BLaER1 (cell line): ENCODE data around the gene APBA2.

ENCODE experiments used
- H3K27ac ChIP-seq: shearing (Covaris generic); formaldehyde crosslinking; 2 replicates; pipeline ENCODE4 v1.8.1; 2022
- H3K27me3 ChIP-seq: shearing (Covaris generic); formaldehyde crosslinking; 2 replicates; pipeline ENCODE4 v1.8.1; 2022
- H3K36me3 ChIP-seq: shearing (Covaris generic); formaldehyde crosslinking; 2 replicates; pipeline ENCODE4 v1.8.1; 2022
- H3K4me1 ChIP-seq: shearing (Covaris generic); formaldehyde crosslinking; 2 replicates; pipeline ENCODE4 v1.8.1; 2022
- H3K4me2 ChIP-seq: shearing (Covaris generic); formaldehyde crosslinking; 2 replicates; pipeline ENCODE4 v1.8.1; 2022
- H3K4me3 ChIP-seq: shearing (Covaris generic); formaldehyde crosslinking; 2 replicates; pipeline ENCODE4 v1.8.1; 2022
- H3K9ac ChIP-seq: shearing (Covaris generic); formaldehyde crosslinking; 2 replicates; pipeline ENCODE4 v1.8.1; 2022
- H3K9me3 ChIP-seq: shearing (Covaris generic); formaldehyde crosslinking; 2 replicates; pipeline ENCODE4 v1.8.1; 2022
- H4K20me1 ChIP-seq: shearing (Covaris generic); formaldehyde crosslinking; 2 replicates; pipeline ENCODE4 v1.8.1; 2022
- Cebpa-rat ChIP-seq: shearing (Covaris generic); IDR thresholded peaks from 2 replicates; pipeline ENCODE4 v1.8.1; 2022

APBA2 gene

GRCh38 chr15:29081781-29082180 lies 196.0 kb downstream of the APBA2 start:
- Histone ChIP-seq H3K4me2 (no peak overlapping the region), H3K9me3 (no peaks in the 10 kb centered on the region), H3K4me3 (no peak overlapping the region), H3K27me3 (no peaks in the 10 kb centered on the region), H3K36me3 (peaks cover 8% of the 10 kb centered on the region; the same call in 1 of the 2 replicates), H3K9ac (no peak overlapping the region), H3K4me1 (no peaks in the 10 kb centered on the region), H3K27ac (no peak overlapping the region), H4K20me1 (no peaks in the 10 kb centered on the region)
- TF ChIP-seq Cebpa-rat, result no peak

GRCh38 chr15:29083161-29083560 lies 197.4 kb downstream of the APBA2 start:
- Histone ChIP-seq H3K9ac (no peak overlapping the region), H3K4me2 (no peak overlapping the region), H3K27me3 (no peaks in the 10 kb centered on the region), H4K20me1 (no peaks in the 10 kb centered on the region), H3K9me3 (no peaks in the 10 kb centered on the region), H3K36me3 (peaks cover 8% of the 10 kb centered on the region; the same call in 1 of the 2 replicates), H3K27ac (no peak overlapping the region), H3K4me1 (no peaks in the 10 kb centered on the region), H3K4me3 (no peak overlapping the region)
- TF ChIP-seq Cebpa-rat, result no peak

GRCh38 chr15:29083858-29084257 lies 198.1 kb downstream of the APBA2 start:
- Histone ChIP-seq H3K9me3 (no peaks in the 10 kb centered on the region), H3K36me3 (peaks cover 8% of the 10 kb centered on the region; the same call in 1 of the 2 replicates), H3K9ac (no peak overlapping the region), H4K20me1 (no peaks in the 10 kb centered on the region), H3K4me1 (peaks cover under 1% of the 10 kb centered on the region; the same call in 1 of the 2 replicates), H3K4me3 (no peak overlapping the region), H3K27me3 (no peaks in the 10 kb centered on the region), H3K4me2 (no peak overlapping the region), H3K27ac (no peak overlapping the region)
- no peak for TF ChIP-seq Cebpa-rat

- no peaks in the 10 kb centered on the region for H3K9me3 ChIP-seq
- H3K9ac ChIP-seq, result no peak overlapping the region
- no peak overlapping the region for H3K4me2 ChIP-seq
- no peak overlapping the region for H3K27ac ChIP-seq
- H3K4me3 ChIP-seq, result no peak overlapping the region
- no peak for TF ChIP-seq Cebpa-rat
- H3K27me3 ChIP-seq, result no peaks in the 10 kb centered on the region
- no peaks in the 10 kb centered on the region for H4K20me1 ChIP-seq
- peaks cover 16% of the 10 kb centered on the region for H3K4me1 ChIP-seq
- no peaks in the 10 kb centered on the region for H3K36me3 ChIP-seq
Observed at GRCh38 chr15:29086001-29086400, 200.2 kb downstream of the APBA2 start.

DNA sequence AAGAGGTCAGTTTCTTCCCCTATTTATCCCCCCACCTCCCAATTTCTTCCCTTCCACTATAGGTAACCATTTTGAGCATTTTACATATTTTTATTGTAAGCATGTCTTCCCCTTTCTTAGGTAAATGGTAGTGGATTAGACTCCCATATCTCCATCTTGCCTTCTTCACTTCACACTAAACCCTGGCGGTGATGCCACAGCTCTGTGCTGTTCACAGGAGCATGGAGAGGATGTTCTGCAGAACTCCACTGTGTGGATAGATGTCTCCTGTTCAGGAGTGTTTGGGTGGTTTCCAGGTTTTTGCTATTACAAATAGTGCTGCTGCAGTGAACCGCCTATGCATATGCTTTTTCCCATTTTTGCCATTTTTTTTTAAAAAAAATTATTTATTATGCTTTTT lies 201.1 kb downstream of the APBA2 start:
- H4K20me1 ChIP-seq, result no peaks in the 10 kb centered on the region

DNA sequence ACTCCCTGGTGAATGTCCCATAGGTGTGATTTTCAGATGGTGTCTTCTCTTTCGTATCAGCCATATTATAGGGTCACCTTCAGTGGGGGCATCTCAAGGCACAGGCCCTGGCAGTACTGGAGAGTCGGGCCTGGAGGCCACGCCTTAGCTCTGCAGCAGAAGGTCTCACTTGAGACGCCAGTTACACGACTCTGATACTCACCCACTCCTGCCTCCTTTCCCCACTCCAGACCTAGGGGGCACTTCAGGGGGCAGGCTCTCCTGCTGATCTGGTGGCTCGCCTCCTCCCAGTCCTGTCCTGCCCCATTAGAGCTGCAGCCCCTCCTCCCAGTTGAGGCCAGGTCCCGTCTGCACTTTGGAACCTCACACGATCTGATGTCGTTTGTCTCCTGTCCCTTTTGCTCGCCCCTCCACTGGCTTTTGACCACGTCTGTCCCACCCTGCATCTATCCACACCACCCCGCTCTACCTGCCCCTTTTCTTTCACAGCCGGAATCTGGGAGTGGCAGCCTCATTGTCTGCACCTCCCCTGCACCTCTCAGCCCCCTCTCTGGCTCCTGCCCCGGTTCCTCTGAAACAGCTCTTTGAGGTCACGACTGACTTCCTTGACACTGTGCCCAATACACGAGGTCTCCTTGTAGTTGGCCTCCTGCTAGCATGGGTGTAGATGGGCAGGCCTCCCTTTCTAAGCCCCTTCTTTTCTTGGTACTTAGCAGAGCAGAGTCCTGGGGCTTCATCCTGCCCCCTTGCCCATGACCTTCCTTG lies 201.9 kb downstream of the APBA2 start:
- no peak overlapping the region for H3K4me3 ChIP-seq
- H3K9ac ChIP-seq, result no peak overlapping the region
- H3K4me1 ChIP-seq, result peaks cover 16% of the 10 kb centered on the region
- no peaks in the 10 kb centered on the region for H3K27me3 ChIP-seq
- H3K27ac ChIP-seq, result no peak overlapping the region
- no peaks in the 10 kb centered on the region for H4K20me1 ChIP-seq
- H3K4me2 ChIP-seq, result no peak overlapping the region
- no peak for TF ChIP-seq Cebpa-rat
- no peaks in the 10 kb centered on the region for H3K9me3 ChIP-seq
- 0 out of 2 replicates have a peak, but pooled peaks cover 5% of the 10 kb centered on the region for H3K36me3 ChIP-seq

More for the DNA sequence above, 201.1 kb downstream of the APBA2 start:
- TF ChIP-seq Cebpa-rat, result no peak
- Histone ChIP-seq H3K9ac (no peak overlapping the region), H3K4me2 (no peak overlapping the region), H3K27ac (no peak overlapping the region), H3K36me3 (no peaks in the 10 kb centered on the region), H3K27me3 (no peaks in the 10 kb centered on the region), H3K4me1 (peaks cover 16% of the 10 kb centered on the region), H3K9me3 (no peaks in the 10 kb centered on the region), H3K4me3 (no peak overlapping the region)

DNA sequence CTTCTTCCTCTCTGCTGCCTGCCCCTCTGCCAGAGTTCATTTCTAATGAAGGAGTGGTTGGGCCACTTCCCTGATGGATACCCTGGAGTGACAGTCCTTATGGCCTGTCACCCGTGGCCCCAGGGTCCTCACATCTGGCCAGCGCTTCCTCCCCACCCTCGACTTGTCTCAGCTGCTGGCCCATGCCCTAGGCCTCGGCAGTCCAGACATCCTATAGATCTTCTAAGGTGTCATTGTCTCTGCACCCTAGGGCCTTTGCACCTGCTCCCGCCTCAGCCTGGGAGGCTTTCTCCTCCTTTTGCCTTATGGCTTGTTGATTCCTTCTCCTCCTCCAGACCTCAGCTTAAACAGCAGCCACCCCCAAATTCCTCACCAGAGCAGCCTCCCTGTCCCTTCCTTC lies 202.9 kb downstream of the APBA2 start:
- Histone ChIP-seq H3K36me3 (peaks cover 10% of the 10 kb centered on the region; the same call in 1 of the 2 replicates), H3K9me3 (no peaks in the 10 kb centered on the region), H4K20me1 (no peaks in the 10 kb centered on the region), H3K4me3 (no peak overlapping the region), H3K4me1 (peaks cover 17% of the 10 kb centered on the region), H3K4me2 (no peak overlapping the region), H3K27me3 (no peaks in the 10 kb centered on the region), H3K27ac (no peak overlapping the region), H3K9ac (no peak overlapping the region)
- no peak for TF ChIP-seq Cebpa-rat

- H3K27ac ChIP-seq, result peak overlapping the region; percentile 41; the same call in 1 of the 2 replicates
- no peak overlapping the region for H3K4me3 ChIP-seq
- H4K20me1 ChIP-seq, result no peaks in the 10 kb centered on the region
- H3K9me3 ChIP-seq, result no peaks in the 10 kb centered on the region
- peaks cover 28% of the 10 kb centered on the region for H3K4me1 ChIP-seq
- no peak for TF ChIP-seq Cebpa-rat
- peaks cover 10% of the 10 kb centered on the region; the same call in 1 of the 2 replicates for H3K36me3 ChIP-seq
- no peak overlapping the region for H3K9ac ChIP-seq
- no peaks in the 10 kb centered on the region for H3K27me3 ChIP-seq
- H3K4me2 ChIP-seq, result peak overlapping the region; percentile 48
Observed at GRCh38 chr15:29089731-29090616, 204.2 kb downstream of the APBA2 start.

DNA sequence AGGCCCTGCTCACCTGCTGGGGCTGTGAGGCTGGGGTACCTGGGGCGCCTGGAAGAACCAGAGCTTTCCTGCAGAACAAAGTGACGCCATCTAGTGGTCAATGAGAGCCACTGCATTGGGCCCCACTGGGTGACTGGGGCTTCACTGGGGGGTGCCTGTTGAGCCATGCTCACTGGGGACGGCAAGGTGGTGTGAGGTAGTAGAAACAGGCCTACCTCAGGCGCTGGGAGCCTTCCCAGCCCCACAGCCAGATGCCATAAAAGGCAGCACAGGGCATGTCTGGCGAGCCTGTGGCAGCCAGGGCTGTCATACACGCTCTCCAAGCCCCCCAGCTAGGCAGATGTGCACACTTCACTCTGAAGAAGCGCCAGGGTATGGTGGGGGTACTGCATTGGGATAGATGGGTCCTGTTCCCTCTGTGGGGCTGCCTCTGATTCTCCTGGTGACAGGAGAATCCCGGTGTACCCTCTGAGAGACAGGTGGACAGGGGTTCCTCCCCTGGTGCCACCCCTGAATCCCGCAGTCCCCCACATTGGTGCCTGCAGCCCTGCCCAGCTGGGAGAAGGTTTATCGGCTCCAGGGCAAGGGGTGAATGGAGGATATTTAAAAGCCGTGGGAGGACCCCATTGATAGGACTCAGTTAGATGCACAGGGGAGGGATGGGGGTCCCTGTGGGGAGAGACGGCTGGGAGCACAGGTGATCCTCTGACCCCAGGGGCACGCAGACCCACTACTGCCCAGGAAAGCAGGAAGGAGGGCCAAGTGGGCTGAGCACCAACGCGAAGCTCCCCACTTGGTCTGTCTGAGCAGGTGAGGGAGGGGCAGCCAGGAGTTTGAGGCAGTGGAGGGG lies 205.1 kb downstream of the APBA2 start:
- no peak for TF ChIP-seq Cebpa-rat
- no peak overlapping the region for H3K27ac ChIP-seq
- no peak overlapping the region for H3K4me2 ChIP-seq
- peaks cover 15% of the 10 kb centered on the region; the same call in 1 of the 2 replicates for H3K36me3 ChIP-seq
- peaks cover 28% of the 10 kb centered on the region for H3K4me1 ChIP-seq
- no peaks in the 10 kb centered on the region for H3K9me3 ChIP-seq
- H3K27me3 ChIP-seq, result no peaks in the 10 kb centered on the region
- no peak overlapping the region for H3K9ac ChIP-seq
- no peak overlapping the region for H3K4me3 ChIP-seq
- H4K20me1 ChIP-seq, result no peaks in the 10 kb centered on the region
